Measurements from ENCODE around the gene SERPINC1. TPM values are rescaled to one million over a fixed set of nuclear protein-coding genes. Genes with fewer than 3 reads are reported as not detected.
A peak's percentile ranks its signal among the peaks of the same experiment; 100 is the strongest.

SERPINC1 gene
- total RNA-seq, 1 donor from 2014 or later: not detected

DNA sequence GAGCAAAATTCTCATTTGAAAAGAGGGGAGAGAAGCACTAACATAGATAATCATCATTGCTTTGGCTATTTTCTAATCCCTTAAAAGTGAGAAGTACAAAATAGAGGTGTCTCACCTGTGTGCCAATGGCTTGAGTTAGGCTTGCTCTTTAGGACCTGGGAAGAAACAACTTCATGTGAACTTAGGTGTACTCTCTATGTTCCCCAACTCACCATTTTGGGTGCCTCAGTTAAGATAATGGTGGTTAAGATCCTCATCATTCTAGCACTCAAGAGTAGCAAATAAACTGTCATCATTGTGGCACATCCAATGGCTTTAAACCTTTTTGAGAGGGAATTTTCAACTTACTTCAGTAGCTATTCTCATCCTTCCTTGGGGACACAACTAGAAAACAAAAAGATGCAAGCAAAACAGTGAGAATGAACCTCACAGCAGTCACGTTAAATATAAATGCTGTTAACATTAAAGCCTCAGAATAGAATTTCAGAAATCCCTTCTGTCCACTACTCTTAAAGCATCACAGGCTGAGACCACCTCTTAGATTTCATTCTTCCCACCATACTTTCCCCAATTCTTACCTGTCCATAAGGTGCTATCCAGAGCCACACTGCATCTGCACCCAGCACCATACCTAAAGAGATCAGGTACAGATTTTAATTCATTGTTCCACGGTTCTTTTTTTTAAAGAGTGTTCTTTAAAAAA lies 50.6 kb downstream of the SERPINC1 start:
- Histone ChIP-seq H3F3A (ENCODE audit: low read depth) (peaks cover 71% of the 10 kb centered on the region), H3K4me1 (peaks cover 23% of the 10 kb centered on the region), H2AFZ (replicated peaks) (no peak overlapping the region), H3K27me3 (no peaks in the 10 kb centered on the region), H3K9me3 (ENCODE audit: low read depth) (no peaks in the 10 kb centered on the region), H3K9ac (peak overlapping the region; percentile 81), H3K36me3 (peaks cover 38% of the 10 kb centered on the region), H3K27ac (peak overlapping the region; percentile 81), H3K79me2 (ENCODE audit: low read depth) (peaks cover 66% of the 10 kb centered on the region), H3K4me2 (peak overlapping the region; percentile 97), H4K20me1 (ENCODE audit: low read depth) (peaks cover 55% of the 10 kb centered on the region), H3K4me3 (peak overlapping the region; percentile 83)
- Mint-ChIP-seq H3K4me3 (peak overlapping the region; percentile 99), H3K27me3 (ENCODE audit: insufficient read depth, low read depth) (no peaks in the 10 kb centered on the region), H3K4me1 (peaks cover 32% of the 10 kb centered on the region), H3K27ac (no peak overlapping the region), H3K36me3 (peaks cover 38% of the 10 kb centered on the region), H3K9me3 (no peaks in the 10 kb centered on the region)
- TF ChIP-seq, protein P1, sequence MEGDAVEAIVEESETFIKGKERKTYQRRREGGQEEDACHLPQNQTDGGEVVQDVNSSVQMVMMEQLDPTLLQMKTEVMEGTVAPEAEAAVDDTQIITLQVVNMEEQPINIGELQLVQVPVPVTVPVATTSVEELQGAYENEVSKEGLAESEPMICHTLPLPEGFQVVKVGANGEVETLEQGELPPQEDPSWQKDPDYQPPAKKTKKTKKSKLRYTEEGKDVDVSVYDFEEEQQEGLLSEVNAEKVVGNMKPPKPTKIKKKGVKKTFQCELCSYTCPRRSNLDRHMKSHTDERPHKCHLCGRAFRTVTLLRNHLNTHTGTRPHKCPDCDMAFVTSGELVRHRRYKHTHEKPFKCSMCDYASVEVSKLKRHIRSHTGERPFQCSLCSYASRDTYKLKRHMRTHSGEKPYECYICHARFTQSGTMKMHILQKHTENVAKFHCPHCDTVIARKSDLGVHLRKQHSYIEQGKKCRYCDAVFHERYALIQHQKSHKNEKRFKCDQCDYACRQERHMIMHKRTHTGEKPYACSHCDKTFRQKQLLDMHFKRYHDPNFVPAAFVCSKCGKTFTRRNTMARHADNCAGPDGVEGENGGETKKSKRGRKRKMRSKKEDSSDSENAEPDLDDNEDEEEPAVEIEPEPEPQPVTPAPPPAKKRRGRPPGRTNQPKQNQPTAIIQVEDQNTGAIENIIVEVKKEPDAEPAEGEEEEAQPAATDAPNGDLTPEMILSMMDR (IDR thresholded peaks at IDR 0.05): no peak
- TF ChIP-seq EZH2 (IDR thresholded peaks at IDR 0.05) (no peak), EZH2phosphoT487 (IDR thresholded peaks at IDR 0.05) (no peak)
- no peak for DNase-seq (ENCODE audit: low spot score)

DNA sequence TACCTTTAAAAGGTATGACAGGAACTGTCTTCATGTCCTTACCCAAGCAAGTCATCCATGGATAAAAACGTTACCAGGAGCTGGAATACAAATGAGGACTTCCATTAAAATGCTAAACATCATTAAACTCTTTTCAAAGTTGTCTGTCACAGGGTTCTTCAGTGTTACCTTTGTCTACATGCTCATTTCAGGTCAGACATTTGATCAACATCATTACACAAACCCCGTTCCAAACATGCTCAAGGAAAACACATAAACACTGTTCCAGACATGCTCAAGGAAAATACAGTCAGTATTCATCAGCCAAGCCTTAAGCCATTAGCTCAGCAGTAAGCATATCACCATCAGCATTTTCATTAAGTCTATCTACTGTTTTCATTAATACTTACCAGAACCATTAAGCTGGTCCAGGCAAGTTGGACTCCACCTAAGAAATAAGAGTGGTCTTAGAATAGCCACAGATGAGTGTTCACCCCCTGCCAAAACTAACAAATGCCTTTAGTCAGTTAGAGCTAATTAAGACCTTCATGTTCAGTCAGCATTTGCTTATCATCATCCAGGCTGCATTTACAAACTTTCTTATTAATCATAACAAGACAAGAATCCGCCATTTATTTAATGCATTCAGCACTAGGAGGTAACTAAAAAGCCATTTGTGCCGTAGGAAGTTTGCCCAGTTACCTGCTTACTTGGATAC lies 51.5 kb downstream of the SERPINC1 start:
- no peak overlapping the region for H3K27ac Mint-ChIP-seq
- Histone ChIP-seq H3K4me3 (peak overlapping the region; percentile 83), H3K4me2 (peak overlapping the region; percentile 97), H2AFZ (replicated peaks) (no peak overlapping the region), H3K9me3 (ENCODE audit: low read depth) (no peaks in the 10 kb centered on the region), H3K9ac (peak overlapping the region; percentile 81), H3K27ac (peak overlapping the region; percentile 81), H3K79me2 (ENCODE audit: low read depth) (peaks cover 57% of the 10 kb centered on the region), H3K36me3 (peaks cover 38% of the 10 kb centered on the region), H4K20me1 (ENCODE audit: low read depth) (peaks cover 55% of the 10 kb centered on the region), H3K27me3 (no peaks in the 10 kb centered on the region), H3K4me1 (peaks cover 23% of the 10 kb centered on the region), H3F3A (ENCODE audit: low read depth) (peaks cover 81% of the 10 kb centered on the region)
- peaks cover 29% of the 10 kb centered on the region for H3K4me1 Mint-ChIP-seq
- H3K9me3 Mint-ChIP-seq: no peaks in the 10 kb centered on the region
- H3K36me3 Mint-ChIP-seq: peaks cover 35% of the 10 kb centered on the region
- peak overlapping the region; percentile 99 for H3K4me3 Mint-ChIP-seq
- DNase-seq (ENCODE audit: low spot score): no peak
- H3K27me3 Mint-ChIP-seq (ENCODE audit: insufficient read depth, low read depth): peaks cover 2% of the 10 kb centered on the region
- TF ChIP-seq EZH2 (IDR thresholded peaks at IDR 0.05) (no peak), EZH2phosphoT487 (IDR thresholded peaks at IDR 0.05) (no peak)
- TF ChIP-seq, protein P1 (IDR thresholded peaks at IDR 0.05): no peak

DNA sequence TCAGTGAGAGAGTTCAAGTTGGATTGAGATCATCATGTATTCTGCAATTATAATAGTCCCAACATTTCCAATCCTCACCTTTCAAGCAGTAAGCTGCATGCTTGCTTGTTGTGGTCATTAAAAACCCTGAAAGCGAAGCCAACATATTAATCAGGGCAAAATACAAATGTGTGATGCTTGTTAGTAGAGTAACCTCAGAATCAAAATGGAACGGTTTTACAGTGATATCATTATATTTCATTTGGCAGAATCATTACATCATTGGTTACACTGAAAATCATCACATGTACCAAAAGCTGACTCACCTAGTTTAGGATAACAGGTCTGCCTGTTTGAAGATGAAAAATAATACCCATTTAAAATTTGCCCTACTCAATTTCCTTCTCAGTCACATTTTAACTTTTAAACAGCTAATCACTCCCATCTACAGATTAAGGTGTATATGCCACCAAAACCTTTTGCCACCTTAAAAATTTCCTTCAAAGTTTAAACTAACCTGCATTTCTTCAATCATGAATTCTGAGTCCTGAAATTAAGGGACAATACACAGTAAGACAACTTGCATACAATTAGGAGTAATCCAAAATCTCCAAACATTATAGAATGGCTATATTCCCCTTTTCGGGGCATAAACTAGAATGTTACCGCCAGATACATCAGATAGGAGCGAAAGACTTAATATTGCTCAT lies 52.8 kb downstream of the SERPINC1 start:
- H4K20me1 ChIP-seq (ENCODE audit: low read depth): peaks cover 58% of the 10 kb centered on the region

More for the DNA sequence above, 52.8 kb downstream of the SERPINC1 start:
- Histone ChIP-seq H3K4me1 (peaks cover 21% of the 10 kb centered on the region), H3K9me3 (ENCODE audit: low read depth) (no peaks in the 10 kb centered on the region), H3K4me2 (peak overlapping the region; percentile 97), H3K79me2 (ENCODE audit: low read depth) (peaks cover 44% of the 10 kb centered on the region), H3K27ac (peak overlapping the region; percentile 77), H3F3A (ENCODE audit: low read depth) (peaks cover 88% of the 10 kb centered on the region), H3K9ac (no peak overlapping the region), H3K27me3 (no peaks in the 10 kb centered on the region), H2AFZ (replicated peaks) (no peak overlapping the region), H3K36me3 (peaks cover 43% of the 10 kb centered on the region), H3K4me3 (peak overlapping the region; percentile 83)
- Mint-ChIP-seq H3K4me1 (peaks cover 29% of the 10 kb centered on the region), H3K9me3 (no peaks in the 10 kb centered on the region), H3K4me3 (no peak overlapping the region), H3K27me3 (ENCODE audit: insufficient read depth, low read depth) (peaks cover 2% of the 10 kb centered on the region), H3K27ac (no peak overlapping the region), H3K36me3 (peaks cover 36% of the 10 kb centered on the region)
- TF ChIP-seq, protein P1 (IDR thresholded peaks at IDR 0.05): no peak
- no peak for TF ChIP-seq EZH2phosphoT487 (IDR thresholded peaks at IDR 0.05)
- TF ChIP-seq EZH2 (IDR thresholded peaks at IDR 0.05): no peak
- no peak for DNase-seq (ENCODE audit: low spot score)
